ENCODE data around the gene RNF10. TPM values are rescaled to one million over a fixed set of nuclear protein-coding genes. Genes with fewer than 3 reads are reported as not detected.

The RNF10 gene
- polyA plus RNA-seq, 1 of the 3 experiments (the other 2 are of a cell fraction): 118 TPM

GRCh38 chr12:120625557-120626419 lies 91.6 kb downstream of the RNF10 start:
- WGBS (ENCODE audit: low lambda C conversion rate): 85% methylated on average over 26 of the region's 26 CpGs

More at GRCh38 chr12:120625557-120626419, 91.6 kb downstream of the RNF10 start:
- H3K4me2 ChIP-seq: no peak overlapping the region
- ChIA-PET CTCF (interaction anchor here (1.0 to 12.3 kb wide), 4 partner anchors 10 to 44 kb away, joined by 3 to 94 read pairs (median 4); no protein-coding TSS in a partner anchor), POLR2A (no interaction called here)
- H3K9me3 ChIP-seq: no peaks in the 10 kb centered on the region
- no peak overlapping the region for H3K4me3 ChIP-seq (ENCODE audit: low read depth in 2 of 2, low read length in 1 of 2)
- no peaks in the 10 kb centered on the region for H3K9me2 ChIP-seq
- no peaks in the 10 kb centered on the region for H3F3A ChIP-seq (replicated peaks; ENCODE audit: insufficient read depth)
- H3K36me3 ChIP-seq (replicated peaks in 1 of 2; ENCODE audit: control insufficient read depth in 1 of 2, insufficient read depth in 2 of 2, low read length in 1 of 2): no peaks in the 10 kb centered on the region
- H4K20me1 ChIP-seq (ENCODE audit: insufficient read depth): no peaks in the 10 kb centered on the region
- peak; percentile 55 for DNase-seq
- H3K9ac ChIP-seq: no peak overlapping the region
- H3K27me3 ChIP-seq (ENCODE audit: insufficient read depth): no peaks in the 10 kb centered on the region
- H3K4me1 ChIP-seq (ENCODE audit: control insufficient read depth in 1 of 2, insufficient read depth in 2 of 2, low read depth in 1 of 2, low read length in 1 of 2): peaks cover 0 to 11% of the 10 kb centered on the region in 2 experiments; a peak in 1 of 4 replicates
- no peak overlapping the region for H2AFZ ChIP-seq (ENCODE audit: low read depth)
- 0 out of 2 replicates have a peak, but pooled peaks have one; percentile 22 for TF ChIP-seq RAD21 (IDR thresholded peaks at IDR 0.05; ENCODE audit: low read length)
- TF ChIP-seq, protein P1, sequence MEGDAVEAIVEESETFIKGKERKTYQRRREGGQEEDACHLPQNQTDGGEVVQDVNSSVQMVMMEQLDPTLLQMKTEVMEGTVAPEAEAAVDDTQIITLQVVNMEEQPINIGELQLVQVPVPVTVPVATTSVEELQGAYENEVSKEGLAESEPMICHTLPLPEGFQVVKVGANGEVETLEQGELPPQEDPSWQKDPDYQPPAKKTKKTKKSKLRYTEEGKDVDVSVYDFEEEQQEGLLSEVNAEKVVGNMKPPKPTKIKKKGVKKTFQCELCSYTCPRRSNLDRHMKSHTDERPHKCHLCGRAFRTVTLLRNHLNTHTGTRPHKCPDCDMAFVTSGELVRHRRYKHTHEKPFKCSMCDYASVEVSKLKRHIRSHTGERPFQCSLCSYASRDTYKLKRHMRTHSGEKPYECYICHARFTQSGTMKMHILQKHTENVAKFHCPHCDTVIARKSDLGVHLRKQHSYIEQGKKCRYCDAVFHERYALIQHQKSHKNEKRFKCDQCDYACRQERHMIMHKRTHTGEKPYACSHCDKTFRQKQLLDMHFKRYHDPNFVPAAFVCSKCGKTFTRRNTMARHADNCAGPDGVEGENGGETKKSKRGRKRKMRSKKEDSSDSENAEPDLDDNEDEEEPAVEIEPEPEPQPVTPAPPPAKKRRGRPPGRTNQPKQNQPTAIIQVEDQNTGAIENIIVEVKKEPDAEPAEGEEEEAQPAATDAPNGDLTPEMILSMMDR (IDR thresholded peaks at IDR 0.05): peak; percentile 31; the same call in 1 of the 2 replicates
- no peak for TF ChIP-seq GATA2 (CRISPR knock-in tag; IDR thresholded peaks at IDR 0.05)
- TF ChIP-seq TAF1 (IDR thresholded peaks at IDR 0.05; ENCODE audit: borderline replicate concordance, low read depth, low read length): no peak
- TF ChIP-seq NFIC (IDR thresholded peaks at IDR 0.05; ENCODE audit: borderline replicate concordance): no peak
- no peaks in the 10 kb centered on the region for H3K79me2 ChIP-seq (ENCODE audit: insufficient read depth)
- no peak overlapping the region for H3K27ac ChIP-seq (ENCODE audit: low read depth in 2 of 2, low read length in 1 of 2)

Small RNA genes lying within 50 kb of the gene (small RNA-seq; reads per million reads assigned to genes)
- gene RF00019: 0 reads per million in 7 experiments

Other genes with a start within 250 kb of the RNF10 start
- not detected in 2 replicates for gene RNU4-2, start 242.5 kb upstream of the RNF10 start, polyA plus RNA-seq (2012; rRNA removed)
- gene RNU4-1, start 241.1 kb upstream of the RNF10 start, polyA plus RNA-seq (2012; rRNA removed): not detected in 2 replicates
- gene SIRT4, start 232.0 kb upstream of the RNF10 start, polyA plus RNA-seq (2012; rRNA removed): 1.1 and 1.4 TPM in 2 replicates
- gene PLA2G1B, start 206.6 kb upstream of the RNF10 start, polyA plus RNA-seq (2012; rRNA removed): not detected in 2 replicates
- 1.3 and 1.7 TPM in 2 replicates for gene MSI1, start 165.2 kb upstream of the RNF10 start, polyA plus RNA-seq (2012; rRNA removed)
- gene COX6A1, start 96.2 kb upstream of the RNF10 start, polyA plus RNA-seq (2012; rRNA removed): 1,149 and 1,199 TPM in 2 replicates
- 34.1 and 48.2 TPM in 2 replicates for gene TRIAP1, start 88.0 kb upstream of the RNF10 start, polyA plus RNA-seq (2012; rRNA removed)
- gene GATC, start 87.9 kb upstream of the RNF10 start, polyA plus RNA-seq (2012; rRNA removed): 10.6 and 12.4 TPM in 2 replicates
- 164 and 210 TPM in 2 replicates for gene SRSF9, start 64.6 kb upstream of the RNF10 start, polyA plus RNA-seq (2012; rRNA removed)
- 596 and 607 TPM in 2 replicates for gene DYNLL1, start 38.2 kb upstream of the RNF10 start, polyA plus RNA-seq (2012; rRNA removed)
- gene COQ5, start 5.2 kb upstream of the RNF10 start, polyA plus RNA-seq (2012; rRNA removed): 28.0 and 39.0 TPM in 2 replicates
- 129 and 148 TPM in 2 replicates for gene POP5, start 47.0 kb downstream of the RNF10 start, polyA plus RNA-seq (2012; rRNA removed)
- gene CABP1, start 106.3 kb downstream of the RNF10 start, polyA plus RNA-seq (2012; rRNA removed): 0.08 and 0.21 TPM in 2 replicates
- gene MLEC, start 152.8 kb downstream of the RNF10 start, polyA plus RNA-seq (2012; rRNA removed): 23.4 and 27.8 TPM in 2 replicates
- gene UNC119B, start 176.1 kb downstream of the RNF10 start, polyA plus RNA-seq (2012; rRNA removed): 23.6 and 32.0 TPM in 2 replicates
- 4.5 and 4.9 TPM in 2 replicates for gene ACADS, start 191.5 kb downstream of the RNF10 start, polyA plus RNA-seq (2012; rRNA removed)

Data from SK-N-SH (cell line).